NK-92 (cell line): ENCODE data around the gene PIK3AP1.

Experiments used
- DNase-seq: peaks from one replicate; lab custom pipeline; 2025; ENCODE audit not compliant: unreplicated experiment; lab: John Stamatoyannopoulos, UW

The PIK3AP1 gene

GRCh38 chr10:96672481-96673175 is 47.7 kb downstream of the PIK3AP1 start:
- DNase-seq = no peak

- no peak for DNase-seq
Measured at GRCh38 chr10:96671211-96671890, 49.0 kb downstream of the PIK3AP1 start.

- DNase-seq = no peak
Measured at GRCh38 chr10:96670786-96671185, 49.5 kb downstream of the PIK3AP1 start.

GRCh38 chr10:96667401-96667800 is 52.9 kb downstream of the PIK3AP1 start:
- no peak for DNase-seq

GRCh38 chr10:96666741-96667140 is 53.6 kb downstream of the PIK3AP1 start:
- DNase-seq = no peak

GRCh38 chr10:96665306-96665705 is 55.0 kb downstream of the PIK3AP1 start:
- DNase-seq = no peak

GRCh38 chr10:96664563-96664962 is 55.8 kb downstream of the PIK3AP1 start:
- DNase-seq = no peak

GRCh38 chr10:96663797-96664196 is 56.5 kb downstream of the PIK3AP1 start:
- DNase-seq = no peak

GRCh38 chr10:96661632-96662031 is 58.7 kb downstream of the PIK3AP1 start:
- DNase-seq = no peak

- DNase-seq = no peak
Measured at GRCh38 chr10:96660297-96660696, 60.0 kb downstream of the PIK3AP1 start.

- DNase-seq = no peak
Measured at GRCh38 chr10:96658844-96659243, 61.5 kb downstream of the PIK3AP1 start.

GRCh38 chr10:96657385-96657784 is 62.9 kb downstream of the PIK3AP1 start:
- DNase-seq = no peak

GRCh38 chr10:96656839-96657238 is 63.5 kb downstream of the PIK3AP1 start:
- DNase-seq = no peak

GRCh38 chr10:96656198-96656577 is 64.1 kb downstream of the PIK3AP1 start:
- no peak for DNase-seq

- DNase-seq = no peak
Measured at GRCh38 chr10:96655461-96656197, 64.7 kb downstream of the PIK3AP1 start.

- no peak for DNase-seq
Measured at GRCh38 chr10:96651998-96652431, 68.3 kb downstream of the PIK3AP1 start.

GRCh38 chr10:96650958-96651357 is 69.4 kb downstream of the PIK3AP1 start:
- DNase-seq = no peak

- no peak for DNase-seq
Measured at GRCh38 chr10:96648297-96648696, 72.0 kb downstream of the PIK3AP1 start.

- no peak for DNase-seq
Measured at GRCh38 chr10:96647466-96647865, 72.8 kb downstream of the PIK3AP1 start.

- DNase-seq = no peak
Measured at GRCh38 chr10:96646751-96647166, 73.6 kb downstream of the PIK3AP1 start.

GRCh38 chr10:96646301-96646700 is 74.0 kb downstream of the PIK3AP1 start:
- no peak for DNase-seq

GRCh38 chr10:96645191-96645721 is 75.1 kb downstream of the PIK3AP1 start:
- no peak for DNase-seq
